Keratinocyte (primary cell): ENCODE measurements around the gene SFXN2. TPM values are rescaled to one million over a fixed set of nuclear protein-coding genes. Genes with fewer than 3 reads are reported as not detected.

Experiments used
- DNase-seq: peaks from one replicate; pipeline ENCODE4 v3.0.0-alpha.2; 2011; ENCODE audit warnings: low read depth, missing footprints, low spot score
- FAIRE-seq: peaks from 2 replicates; lab custom pipeline; 2011; peaks lifted over from hg19 to GRCh38; lab: Jason Lieb, UNC
- H2AFZ ChIP-seq: 2 replicates; pipeline ENCODE4 v1.6.0; 2012; ENCODE audit warnings: low read length, control low read depth, inconsistent platforms; ENCODE audit not compliant: control insufficient read depth
- H3K27ac ChIP-seq: 2 replicates; pipeline ENCODE4 v1.5.1; 2011; ENCODE audit warnings: low read length; ENCODE audit not compliant: control insufficient read depth, insufficient read depth
- H3K27me3 ChIP-seq: 3 replicates; pipeline ENCODE4 v1.6.0; 2011; ENCODE audit warnings: low read length; ENCODE audit not compliant: control insufficient read depth, insufficient read depth; ENCODE audit errors: extremely low read depth
- H3K36me3 ChIP-seq, 2 experiments: 2 replicates in 1 of 2; 3 replicates in 1 of 2; pipeline ENCODE4 v1.5.1; 2011; ENCODE audit warnings: low read length in 2 of 2, mild to moderate bottlenecking in 1 of 2; ENCODE audit not compliant: control insufficient read depth in 2 of 2, insufficient read depth in 2 of 2; ENCODE audit errors: extremely low read depth in 1 of 2
- H3K4me1 ChIP-seq: 3 replicates; pipeline ENCODE4 v1.5.1; 2011; ENCODE audit warnings: low read length; ENCODE audit not compliant: control insufficient read depth, insufficient read depth; ENCODE audit errors: extremely low read depth
- H3K4me2 ChIP-seq: 3 replicates; pipeline ENCODE4 v1.6.0; 2011; ENCODE audit warnings: low read depth, low read length; ENCODE audit not compliant: control insufficient read depth, insufficient read depth; ENCODE audit errors: extremely low read depth
- H3K4me3 ChIP-seq, 3 experiments: fragments of 200-600 bp in 1 of 3; sonication (generic) in 1 of 3; 2 replicates in 2 of 3; 3 replicates in 1 of 3; pipeline ENCODE4 v1.5.1; 2011 to 2016; ENCODE audit warnings: low read length in 3 of 3, mild to moderate bottlenecking in 3 of 3, control low read depth in 2 of 3, inconsistent platforms in 1 of 3, low read depth in 1 of 3, mixed read lengths in 1 of 3, mixed run types in 1 of 3, moderate library complexity in 1 of 3; ENCODE audit not compliant: control insufficient read depth in 2 of 3, insufficient read depth in 2 of 3; ENCODE audit errors: extremely low read depth in 1 of 3
- H3K79me2 ChIP-seq: 2 replicates; pipeline ENCODE4 v1.6.0; 2012; ENCODE audit warnings: low read length; ENCODE audit not compliant: control insufficient read depth, insufficient read depth
- H3K9ac ChIP-seq: 3 replicates; pipeline ENCODE4 v1.6.0; 2011; ENCODE audit warnings: low read length; ENCODE audit not compliant: control insufficient read depth, insufficient read depth; ENCODE audit errors: extremely low read depth
- H3K9me1 ChIP-seq: 3 replicates; pipeline ENCODE4 v1.6.0; 2011; ENCODE audit warnings: low read length; ENCODE audit not compliant: control insufficient read depth, insufficient read depth; ENCODE audit errors: extremely low read depth
- H3K9me3 ChIP-seq: 2 replicates; pipeline ENCODE4 v1.5.1; 2012; ENCODE audit warnings: low read depth, low read length; ENCODE audit not compliant: control insufficient read depth
- H4K20me1 ChIP-seq: 3 replicates; pipeline ENCODE4 v1.6.0; 2011; ENCODE audit warnings: low read length; ENCODE audit not compliant: control insufficient read depth, insufficient read depth; ENCODE audit errors: extremely low read depth
- EZH2 ChIP-seq: IDR thresholded peaks from one replicate; pipeline ENCODE4 v1.6.1; 2012; ENCODE audit warnings: inconsistent platforms, mild to moderate bottlenecking, low read length, moderate library complexity
- dilution Hi-C: fragments of 300-500 bp; cut with MboI; formaldehyde crosslinking; loops from one replicate; pipeline ENCODE4 v1.7.0; 2020; ENCODE audit warnings: low sequenced_read_pairs; ENCODE audit not compliant: extremely low pct_ligation_motif_present
- polyA plus RNA-seq, 5 experiments: library from polyadenylated mRNA; depleted of rRNA in 3 of 5; stranded (reverse) in 3 of 5; stranded (forward) in 1 of 5; unstranded in 1 of 5; fragments of >200 nt; gene quantifications; 1 replicate in 1 of 5; 2 replicates in 3 of 5; 3 replicates in 1 of 5; pipeline versions ENCODE4 v1.2.1 to v1.2.3, GENCODE V29; 2011 to 2012; ENCODE audit warnings: missing spikeins in 2 of 5, low read depth in 1 of 5, low replicate concordance in 1 of 5
- TF ChIP-seq, protein P1 (sequence below), 3 experiments: IDR thresholded peaks in 1 of 3; conservative IDR thresholded peaks in 1 of 3; optimal IDR thresholded peaks in 1 of 3; 2 replicates in 2 of 3; 3 replicates in 1 of 3; pipeline versions ENCODE3 to v1.5.1; 2011; ENCODE audit warnings: low read length in 3 of 3, mild to moderate bottlenecking in 3 of 3, moderate library complexity in 2 of 3, control low read depth in 1 of 3, inconsistent platforms in 1 of 3; ENCODE audit not compliant: insufficient read depth in 2 of 3; ENCODE audit errors: extremely low read depth in 1 of 3

The SFXN2 gene
- polyA plus RNA-seq, 1 donor (not counting 4 experiments of a cell fraction or from before 2014, with no cell fraction given): 5.0 TPM

DNA sequence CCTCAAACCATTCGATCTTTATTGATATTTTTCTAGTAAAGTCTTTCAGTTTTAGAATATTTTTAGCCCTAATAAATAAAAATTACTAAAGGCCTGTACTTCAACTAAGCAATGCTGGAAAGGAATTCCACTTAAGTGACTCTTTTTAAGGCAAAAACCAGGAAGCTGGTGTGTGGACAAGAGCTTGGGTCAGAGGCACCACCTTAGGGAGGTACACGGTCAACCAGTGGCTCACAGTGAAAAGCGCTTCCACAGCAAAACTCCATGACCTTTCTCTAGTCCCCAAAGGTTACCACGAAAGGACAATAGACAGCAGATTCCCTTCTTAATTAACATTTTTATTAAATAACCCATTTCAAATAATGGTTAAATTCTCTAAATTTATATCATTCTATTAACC, 31.5 kb upstream of the SFXN2 start:
- Histone ChIP-seq H3K36me3 (peaks cover 3 to 4% of the 10 kb centered on the region in 2 experiments), H3K4me2 (no peak overlapping the region), H3K4me1 (no peaks in the 10 kb centered on the region), H3K9ac (no peak overlapping the region), H3K9me1 (no peaks in the 10 kb centered on the region), H3K27ac (no peak overlapping the region), H3K27me3 (no peaks in the 10 kb centered on the region), H3K4me3 (no peak overlapping the region), H3K9me3 (no peaks in the 10 kb centered on the region), H3K79me2 (no peaks in the 10 kb centered on the region), H2AFZ (no peak overlapping the region), H4K20me1 (no peaks in the 10 kb centered on the region)
- DNase-seq (no peak), FAIRE-seq (no peak)
- dilution Hi-C loops: no loop called here
- TF ChIP-seq, protein P1, sequence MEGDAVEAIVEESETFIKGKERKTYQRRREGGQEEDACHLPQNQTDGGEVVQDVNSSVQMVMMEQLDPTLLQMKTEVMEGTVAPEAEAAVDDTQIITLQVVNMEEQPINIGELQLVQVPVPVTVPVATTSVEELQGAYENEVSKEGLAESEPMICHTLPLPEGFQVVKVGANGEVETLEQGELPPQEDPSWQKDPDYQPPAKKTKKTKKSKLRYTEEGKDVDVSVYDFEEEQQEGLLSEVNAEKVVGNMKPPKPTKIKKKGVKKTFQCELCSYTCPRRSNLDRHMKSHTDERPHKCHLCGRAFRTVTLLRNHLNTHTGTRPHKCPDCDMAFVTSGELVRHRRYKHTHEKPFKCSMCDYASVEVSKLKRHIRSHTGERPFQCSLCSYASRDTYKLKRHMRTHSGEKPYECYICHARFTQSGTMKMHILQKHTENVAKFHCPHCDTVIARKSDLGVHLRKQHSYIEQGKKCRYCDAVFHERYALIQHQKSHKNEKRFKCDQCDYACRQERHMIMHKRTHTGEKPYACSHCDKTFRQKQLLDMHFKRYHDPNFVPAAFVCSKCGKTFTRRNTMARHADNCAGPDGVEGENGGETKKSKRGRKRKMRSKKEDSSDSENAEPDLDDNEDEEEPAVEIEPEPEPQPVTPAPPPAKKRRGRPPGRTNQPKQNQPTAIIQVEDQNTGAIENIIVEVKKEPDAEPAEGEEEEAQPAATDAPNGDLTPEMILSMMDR (optimal IDR thresholded peaks at IDR 0.05 in 1 of 3, IDR thresholded peaks at IDR 0.05 in 1 of 3, conservative IDR thresholded peaks at IDR 0.05 in 1 of 3; ENCODE audit: extremely low read depth in 1 of 3, insufficient read depth in 2 of 3, low read length in 3 of 3): no peak
- TF ChIP-seq EZH2: no peak

DNA sequence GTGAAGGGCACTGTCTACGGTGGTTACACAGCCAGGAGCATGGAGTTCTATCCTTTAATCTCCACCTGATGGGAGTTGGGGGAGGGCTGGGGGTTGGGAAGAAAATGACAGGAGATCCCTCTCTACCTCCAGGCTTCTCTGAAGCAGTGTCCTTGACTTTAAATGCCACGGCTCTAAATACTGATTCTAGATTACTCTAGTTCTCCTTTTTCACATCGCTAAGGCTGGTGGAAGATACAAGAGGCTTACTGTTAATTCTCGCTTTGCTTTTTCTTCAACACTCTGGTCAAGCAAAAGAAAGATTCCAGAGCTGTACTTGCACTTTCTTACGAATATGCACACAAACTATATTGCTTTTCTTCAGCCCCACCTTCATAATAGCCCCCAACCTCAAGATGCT, 30.7 kb upstream of the SFXN2 start:
- no peaks in the 10 kb centered on the region for H3K9me3 ChIP-seq
- H3K9ac ChIP-seq: no peak overlapping the region
- H3K27me3 ChIP-seq: no peaks in the 10 kb centered on the region
- no peak overlapping the region for H3K27ac ChIP-seq
- DNase-seq (no peak), FAIRE-seq (no peak)
- no peaks in the 10 kb centered on the region for H3K79me2 ChIP-seq
- H3K9me1 ChIP-seq: no peaks in the 10 kb centered on the region
- dilution Hi-C loops: no loop called here
- H2AFZ ChIP-seq: no peak overlapping the region
- H3K4me1 ChIP-seq: no peaks in the 10 kb centered on the region
- H4K20me1 ChIP-seq: no peaks in the 10 kb centered on the region
- H3K4me3 ChIP-seq: no peak overlapping the region
- H3K4me2 ChIP-seq: no peak overlapping the region
- TF ChIP-seq EZH2: no peak
- TF ChIP-seq, protein P1 (optimal IDR thresholded peaks at IDR 0.05 in 1 of 3, IDR thresholded peaks at IDR 0.05 in 1 of 3, conservative IDR thresholded peaks at IDR 0.05 in 1 of 3; ENCODE audit: extremely low read depth in 1 of 3, insufficient read depth in 2 of 3, low read length in 3 of 3): no peak
- peaks cover 3 to 4% of the 10 kb centered on the region in 2 experiments for H3K36me3 ChIP-seq
